HG02938 (cell line): ENCODE results near the gene MTUS2.

Source experiments
- ATAC-seq: cut with Tn5 transposase; IDR thresholded peaks from one replicate; pipeline ENCODE4 v1.9.1; 2021; ENCODE audit warnings: mild to moderate bottlenecking, moderate library complexity; ENCODE audit not compliant: unreplicated experiment

Gene MTUS2

DNA sequence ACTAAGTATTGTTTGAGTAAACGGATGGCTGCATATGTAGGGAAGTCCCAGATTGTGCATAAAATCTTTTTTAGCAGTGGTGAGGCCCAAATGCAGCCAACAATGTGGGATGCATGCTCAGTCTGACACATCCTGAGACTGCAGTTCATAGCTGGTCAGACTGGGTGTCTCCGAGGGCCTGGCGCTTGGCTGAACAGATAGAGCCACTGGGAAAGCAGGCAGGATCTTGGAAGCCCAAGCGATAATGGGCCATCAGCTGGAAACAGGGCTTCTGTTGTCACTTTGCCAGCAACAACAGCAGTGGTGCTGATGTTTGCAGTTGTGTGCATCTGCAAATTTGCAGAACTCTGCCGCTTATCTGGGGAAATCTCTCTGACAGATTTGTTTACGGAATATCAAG lies 36.1 kb downstream of the MTUS2 start:
- ATAC-seq = no peak

DNA sequence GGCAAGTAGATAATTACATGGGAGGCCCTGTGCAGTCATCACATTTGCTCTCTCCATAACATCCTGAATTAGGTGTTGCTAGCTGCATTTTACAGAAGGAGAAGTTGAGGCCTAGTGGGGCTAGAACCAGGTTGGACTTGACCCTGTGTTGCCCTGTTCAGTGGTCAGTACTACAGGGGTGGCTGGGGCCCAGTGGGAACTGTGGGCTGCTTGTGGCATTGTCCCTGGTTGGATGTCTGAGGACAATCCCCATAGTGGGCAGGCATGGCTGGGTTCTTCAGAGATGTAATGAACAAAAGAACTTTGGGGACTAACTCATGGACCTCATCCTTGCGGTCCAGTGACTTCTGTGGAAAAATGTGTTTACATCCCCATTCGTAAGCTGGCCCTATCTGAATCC lies 38.9 kb downstream of the MTUS2 start:
- no peak for ATAC-seq

DNA sequence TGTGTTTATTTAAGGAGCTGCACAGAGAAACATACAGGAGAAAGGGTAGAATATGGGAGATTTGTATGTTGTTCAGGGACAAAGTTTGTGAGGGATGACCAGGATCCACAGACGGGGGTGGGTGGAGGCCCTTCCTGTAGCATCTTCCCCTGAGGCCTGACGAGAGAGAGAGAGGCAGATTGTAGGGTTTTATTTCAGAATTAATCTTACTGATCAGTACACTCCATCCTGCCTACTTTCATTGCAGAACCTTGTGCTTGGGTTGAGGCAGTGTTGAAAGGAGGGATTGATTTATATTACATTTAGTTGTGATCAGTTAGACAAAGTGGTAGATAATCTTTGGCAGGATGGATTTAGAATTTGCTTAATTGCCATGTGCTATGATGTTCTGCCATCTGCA lies 39.6 kb downstream of the MTUS2 start:
- no peak for ATAC-seq

DNA sequence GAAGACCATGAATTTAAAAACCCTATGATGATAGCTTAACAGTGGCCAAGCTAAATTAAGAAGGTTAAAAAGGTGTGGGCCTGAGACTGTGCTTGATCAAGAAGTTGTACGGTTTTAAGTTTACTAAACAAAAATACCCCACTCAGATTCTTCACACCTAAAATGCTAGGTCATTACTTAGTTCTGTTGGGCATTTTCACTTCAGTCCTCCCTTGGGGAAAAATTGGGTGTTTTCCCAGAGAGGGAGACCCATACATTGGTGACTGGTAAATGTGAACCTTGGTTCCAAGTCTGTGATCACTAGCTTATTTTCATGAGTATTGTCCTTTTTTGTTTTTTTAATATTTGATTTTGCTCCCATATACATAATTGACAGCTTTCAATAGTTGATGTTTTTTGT lies 44.4 kb downstream of the MTUS2 start:
- no peak for ATAC-seq

DNA sequence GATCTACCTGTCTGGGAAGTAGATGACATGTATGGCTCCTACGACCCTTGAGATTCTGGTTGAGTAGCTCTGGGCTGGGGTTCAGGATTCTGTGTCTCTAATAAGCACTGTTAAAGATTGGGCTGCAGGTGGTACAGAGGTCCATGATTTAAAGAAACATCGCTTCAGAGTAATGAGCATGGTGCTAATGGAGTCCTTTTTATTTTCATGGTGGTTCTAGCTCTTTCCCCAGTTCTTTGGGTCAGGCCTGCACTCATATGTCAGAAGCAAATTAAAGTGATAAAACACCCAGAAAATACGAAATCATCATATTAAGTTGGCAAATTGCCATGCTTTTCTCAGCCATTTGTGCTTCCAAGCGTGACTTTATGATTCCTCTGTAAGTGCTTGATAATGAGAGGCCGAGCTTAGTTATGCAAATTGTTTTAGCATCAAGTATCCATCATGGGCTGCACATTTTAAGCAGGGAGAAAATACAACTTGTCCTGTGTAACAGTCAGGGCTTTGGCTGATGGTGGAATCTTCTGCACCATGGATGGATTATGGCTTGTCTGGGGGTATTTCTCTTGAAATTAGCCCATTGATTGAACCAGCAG lies 45.1 kb downstream of the MTUS2 start:
- ATAC-seq = no peak

DNA sequence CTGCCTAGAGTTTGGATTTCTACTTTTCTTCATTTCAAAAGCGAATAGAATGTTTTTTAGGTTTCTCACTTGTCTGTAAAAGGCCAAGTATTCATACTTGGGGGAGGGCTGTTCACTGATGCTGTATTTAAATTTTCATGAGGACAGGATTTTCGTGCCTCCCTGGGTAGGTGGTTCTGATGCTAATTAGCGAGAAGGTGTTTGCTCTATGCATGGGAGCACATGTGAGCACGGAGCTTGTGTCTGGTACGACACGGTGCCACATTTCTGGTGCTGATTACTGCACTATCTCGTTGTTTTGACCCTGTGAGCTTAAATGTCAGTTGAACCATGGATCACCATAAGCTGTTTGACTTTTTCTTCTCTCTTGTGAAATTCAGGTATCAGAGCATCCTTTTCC lies 45.8 kb downstream of the MTUS2 start:
- ATAC-seq = no peak

DNA sequence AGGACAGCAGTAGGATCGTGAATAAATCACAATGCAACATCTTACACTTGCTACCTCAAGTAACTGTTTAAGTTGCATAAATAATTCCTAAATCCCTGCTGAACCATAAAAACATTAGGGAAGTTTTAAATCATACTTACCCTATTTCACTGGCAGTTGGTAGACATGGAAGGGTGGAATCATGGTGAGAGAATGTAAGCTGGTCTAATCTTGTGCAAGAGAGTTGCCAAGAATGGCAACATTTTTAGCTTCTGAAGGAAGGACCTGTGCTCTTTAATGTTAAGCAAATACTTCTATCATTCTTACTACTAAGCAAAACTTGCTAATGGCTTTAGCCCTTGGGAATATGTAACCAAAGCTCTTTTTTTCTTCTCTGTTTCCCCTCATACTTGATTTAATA lies 46.8 kb downstream of the MTUS2 start:
- ATAC-seq = no peak

DNA sequence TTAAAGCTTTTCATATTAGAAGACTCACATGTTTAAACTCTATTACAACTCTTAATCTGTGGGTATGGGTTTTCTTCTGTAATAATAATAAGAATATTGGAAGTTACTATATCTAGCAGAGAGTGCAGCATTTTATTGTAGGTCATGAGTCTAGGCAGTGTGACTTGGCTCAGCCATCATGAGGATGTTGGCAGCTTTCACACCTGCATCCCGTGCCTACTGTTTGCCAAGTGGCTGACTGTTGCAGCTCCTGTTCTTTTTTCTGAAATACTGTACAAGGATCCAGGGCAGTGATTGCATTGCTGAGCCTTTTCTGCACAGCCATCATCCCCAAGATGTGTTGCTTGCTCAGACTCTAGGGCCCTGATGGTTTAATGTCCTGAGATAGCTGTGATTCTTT lies 47.4 kb downstream of the MTUS2 start:
- no peak for ATAC-seq

DNA sequence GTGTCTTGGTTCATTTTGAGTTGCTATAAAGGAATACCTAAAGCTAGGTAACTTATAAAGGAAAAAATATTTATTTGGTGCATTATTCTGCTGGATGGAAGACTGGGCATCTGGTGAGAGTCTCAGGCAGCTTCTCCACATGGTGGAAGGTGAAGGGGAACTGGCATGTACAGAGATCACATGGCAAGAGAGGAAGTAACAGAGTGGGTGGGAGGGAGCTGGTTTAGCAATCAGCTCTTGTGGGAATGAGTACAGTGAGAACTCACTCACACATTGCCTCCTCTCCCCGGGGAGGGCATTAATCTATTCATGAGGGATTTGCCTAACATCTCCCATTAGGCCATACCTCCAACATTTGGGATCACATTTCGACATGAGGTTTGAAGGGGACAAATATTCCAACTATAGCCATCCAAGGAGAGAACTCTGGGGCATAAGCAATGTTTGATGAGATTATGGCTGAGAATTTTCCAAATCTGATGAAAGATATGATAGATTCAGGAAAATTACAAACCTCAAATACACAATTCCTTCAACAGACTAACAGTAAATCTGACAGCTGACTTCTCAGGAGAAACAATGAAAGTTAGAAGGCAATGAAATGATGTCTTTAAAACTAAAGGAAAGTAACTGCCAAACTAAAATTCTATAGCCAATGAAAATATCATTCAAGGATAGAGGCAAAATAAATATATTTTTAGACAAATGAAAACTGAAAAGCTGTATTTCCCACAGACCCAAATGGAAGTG lies 52.5 kb downstream of the MTUS2 start:
- ATAC-seq = no peak

DNA sequence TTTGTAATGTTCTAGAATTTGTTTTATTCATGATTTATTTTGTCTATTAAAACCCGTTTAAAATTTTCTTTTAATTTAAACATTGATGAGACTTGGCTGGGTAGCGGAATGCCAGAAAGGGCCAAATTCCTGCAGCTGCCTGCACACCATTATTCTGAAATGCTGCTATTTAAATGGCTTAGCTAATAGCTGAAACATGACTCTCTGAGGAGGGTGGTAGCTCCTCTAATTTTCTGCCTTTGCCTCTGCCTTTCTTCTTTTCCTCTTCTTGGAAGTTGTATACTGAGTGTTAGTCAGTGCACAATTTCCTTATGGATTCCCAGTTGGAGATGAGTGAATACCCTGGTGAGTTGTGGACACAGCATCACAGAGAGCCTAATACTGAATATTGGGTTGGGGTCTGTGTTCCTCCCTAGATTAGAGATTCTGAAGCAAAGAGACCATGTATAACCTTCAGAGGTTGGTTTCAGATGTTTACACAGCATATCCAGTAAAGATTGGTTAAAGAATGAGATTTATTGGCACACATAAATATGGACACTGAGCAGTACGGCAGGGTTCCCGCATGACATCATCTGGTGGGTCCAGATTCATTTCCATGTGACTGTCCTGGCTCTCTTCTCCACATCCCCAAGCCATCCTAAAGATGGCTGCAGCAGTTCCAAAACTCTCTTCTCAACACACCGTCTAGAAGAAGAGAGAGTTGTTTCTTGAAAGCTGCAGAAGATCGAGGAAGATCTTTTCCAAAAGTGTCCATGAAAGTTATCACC lies 55.9 kb downstream of the MTUS2 start:
- ATAC-seq = no peak

DNA sequence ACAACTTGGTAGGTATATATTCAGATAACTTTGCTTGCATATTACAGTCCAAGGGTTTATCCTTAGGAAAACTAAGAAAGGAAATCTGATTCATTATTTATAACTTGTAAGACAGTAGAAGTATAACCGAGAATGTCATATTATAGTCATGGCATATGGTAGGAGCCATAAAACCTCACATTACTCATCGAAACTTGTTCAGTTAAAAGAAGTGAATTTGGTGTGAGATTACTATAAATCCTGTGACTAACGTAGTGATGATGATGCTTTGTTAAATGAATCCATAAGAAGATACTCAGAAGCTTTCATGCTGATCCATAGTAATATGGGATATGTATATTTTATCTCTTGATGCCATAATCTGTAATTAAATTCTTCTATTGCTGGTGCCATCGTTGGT lies 57.3 kb downstream of the MTUS2 start:
- no peak for ATAC-seq

DNA sequence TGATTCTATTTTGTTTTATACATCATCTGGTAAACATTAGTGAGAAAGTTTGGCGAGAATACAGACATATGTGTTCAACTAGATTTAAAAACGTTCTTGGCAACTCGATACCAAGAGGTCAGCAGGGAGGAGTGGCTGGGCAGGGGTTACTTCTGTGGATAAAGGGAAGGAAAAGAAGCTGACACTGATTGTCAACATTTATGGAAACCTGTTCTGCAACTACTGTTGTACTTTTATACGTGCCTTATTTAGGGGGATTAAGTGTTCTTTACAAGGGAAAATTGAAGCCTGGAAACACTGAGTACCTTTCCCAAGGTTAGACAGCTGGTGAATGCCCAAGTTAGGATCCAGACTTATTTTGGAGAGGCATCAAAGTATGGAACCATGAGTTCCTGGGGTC lies 65.0 kb downstream of the MTUS2 start:
- no peak for ATAC-seq

DNA sequence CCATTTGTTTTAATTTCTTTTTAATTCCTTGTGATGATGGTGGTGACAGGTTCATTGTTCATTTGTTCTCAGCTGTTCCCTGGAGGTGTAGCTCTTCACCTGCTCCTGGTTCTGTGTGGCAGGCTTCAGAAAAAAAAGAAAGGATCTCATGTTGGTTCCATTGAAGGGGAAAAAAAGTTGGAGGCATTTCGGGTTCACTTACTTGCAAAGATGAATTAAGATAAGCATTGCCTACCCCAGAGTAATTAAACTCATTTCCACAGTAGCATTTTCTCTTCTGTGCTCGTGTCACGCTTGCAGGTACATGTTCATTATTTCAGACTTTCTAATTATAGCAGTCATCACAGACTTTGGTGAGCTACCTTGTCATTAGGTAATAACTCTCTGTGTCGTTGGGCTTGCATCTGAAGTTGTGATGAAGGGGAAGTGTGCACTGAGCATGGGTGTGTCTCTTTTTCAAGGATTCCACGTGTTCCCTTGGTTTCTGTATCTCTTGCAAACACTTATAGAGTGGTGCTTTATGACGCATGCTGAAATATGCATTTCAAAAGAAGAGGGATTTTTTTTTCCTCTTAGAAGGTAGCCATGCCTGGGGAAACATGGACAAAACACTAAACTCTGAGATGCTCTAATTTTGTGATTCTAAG lies 69.1 kb downstream of the MTUS2 start:
- no peak for ATAC-seq

DNA sequence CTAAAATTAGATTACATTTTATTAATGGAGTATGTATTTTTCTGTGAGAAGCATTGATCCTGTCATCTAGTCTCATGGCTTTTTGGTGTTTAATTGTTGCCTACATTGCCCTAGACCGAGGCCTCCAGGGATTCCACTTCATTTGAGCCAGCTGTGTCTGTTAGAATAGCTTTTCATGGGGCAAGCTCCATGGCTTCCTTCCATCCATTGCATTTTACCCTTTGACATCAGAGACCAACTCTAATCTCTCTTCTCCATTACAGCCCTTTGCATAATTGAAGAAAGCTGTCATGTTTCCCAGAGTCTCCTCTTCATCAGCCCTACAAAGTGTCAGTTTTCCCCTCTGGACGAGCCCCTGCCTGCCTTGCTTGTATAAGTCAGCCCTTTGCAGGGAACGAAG lies 70.6 kb downstream of the MTUS2 start:
- no peak for ATAC-seq

DNA sequence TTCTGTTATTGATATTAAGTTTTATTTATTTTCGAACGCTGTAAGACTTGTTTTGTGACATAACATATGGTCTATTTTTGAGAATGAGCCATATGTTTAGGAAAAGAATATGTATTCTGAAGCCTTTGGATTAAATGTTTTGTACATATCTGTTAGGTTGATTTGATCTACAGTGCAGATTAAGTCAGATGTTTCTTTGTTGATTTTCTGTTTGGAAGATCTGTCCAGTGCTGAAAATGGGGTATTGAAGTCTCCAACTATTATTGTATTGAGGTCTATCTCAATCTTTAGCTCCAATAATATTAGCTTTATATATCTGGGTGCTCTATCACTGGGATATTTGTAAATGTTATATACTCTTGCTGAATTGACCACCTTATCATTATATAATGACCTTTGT lies 97.9 kb downstream of the MTUS2 start:
- ATAC-seq = no peak

DNA sequence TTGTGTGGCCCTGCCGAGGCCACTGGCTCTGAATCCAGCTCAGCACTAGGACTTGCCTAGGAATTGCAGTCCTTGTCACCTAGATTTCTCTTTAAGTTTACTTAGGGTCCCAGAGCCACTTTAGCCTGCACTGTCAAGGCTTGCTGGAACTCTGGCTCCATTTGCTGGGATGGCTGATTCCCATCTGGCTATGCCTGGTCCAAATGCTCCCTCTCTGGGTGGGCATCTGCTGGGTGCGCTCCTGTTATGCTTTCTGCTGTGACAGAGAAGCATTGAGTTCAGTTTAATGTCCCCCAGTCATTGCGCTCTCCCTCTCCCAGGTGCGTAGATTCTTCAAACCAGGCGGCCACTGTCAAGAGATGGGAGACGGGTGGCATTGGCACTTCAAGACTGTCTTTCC lies 102.2 kb downstream of the MTUS2 start:
- no peak for ATAC-seq

DNA sequence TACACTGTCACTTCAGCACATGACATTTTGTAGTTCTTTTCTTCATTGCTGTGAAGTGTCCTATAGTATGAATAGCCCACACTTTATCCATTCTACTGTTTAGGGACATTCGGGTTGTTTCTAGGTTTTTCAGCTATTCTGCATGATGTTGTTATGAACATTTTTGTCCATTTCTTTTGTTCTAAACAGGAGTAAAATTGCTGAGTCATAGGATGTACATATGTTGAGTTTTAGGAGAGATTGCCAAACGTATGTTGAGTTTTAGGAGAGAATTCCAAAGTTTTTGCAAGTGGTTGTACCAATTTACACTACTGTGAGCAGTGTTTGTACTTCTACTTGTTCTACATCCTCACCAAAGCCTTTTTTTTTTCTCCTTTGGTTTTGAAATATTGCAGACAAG lies 115.0 kb downstream of the MTUS2 start:
- no peak for ATAC-seq

DNA sequence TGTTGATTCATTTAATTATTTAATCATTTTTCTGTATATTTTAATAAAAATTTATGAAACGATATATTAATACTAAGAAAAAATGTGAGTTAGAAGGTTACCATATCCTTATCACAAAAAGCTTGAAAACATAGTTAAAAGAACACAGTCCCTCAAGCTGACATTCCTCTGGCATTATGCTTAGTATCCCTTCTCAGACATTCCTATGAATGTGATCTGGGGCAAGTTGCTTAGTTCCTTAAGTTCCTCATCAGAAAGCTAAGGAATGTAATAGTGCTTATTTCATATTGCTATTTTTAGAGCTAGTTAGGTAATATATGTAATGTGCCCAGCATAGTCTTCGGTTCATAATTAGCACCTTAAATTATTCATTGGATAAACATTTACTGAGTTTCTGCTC lies 122.8 kb downstream of the MTUS2 start:
- no peak for ATAC-seq

DNA sequence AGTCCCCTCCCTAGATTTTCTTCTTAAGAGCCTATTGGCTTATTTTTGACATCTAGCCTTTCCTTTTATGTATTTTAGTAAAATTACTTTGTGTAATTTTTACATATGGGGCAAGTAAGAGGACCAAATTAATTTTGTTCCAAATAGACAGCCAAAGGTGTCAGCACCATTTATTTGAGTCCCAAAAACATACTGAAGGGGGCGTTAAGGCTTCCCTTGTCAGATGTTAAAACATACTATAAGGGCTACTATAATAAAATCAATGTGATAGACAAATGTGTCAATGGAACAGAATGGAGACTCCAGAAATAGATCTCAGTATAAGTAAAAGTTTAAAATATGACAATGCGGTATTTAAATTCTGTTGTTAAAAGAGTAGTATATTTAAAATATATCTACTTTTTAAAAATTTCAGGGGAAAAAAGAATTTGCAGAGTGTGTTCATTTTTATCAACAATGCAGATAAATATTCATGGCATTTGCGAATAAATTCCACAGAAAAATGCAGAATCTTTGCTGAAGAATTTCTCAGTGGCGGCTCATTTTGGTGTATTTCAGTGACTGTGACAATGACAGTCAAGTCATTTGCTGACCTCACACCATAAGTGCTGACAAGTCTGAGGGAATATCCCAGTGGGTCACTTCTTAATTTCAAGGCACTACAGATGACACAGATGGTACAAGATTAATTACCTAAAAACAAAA lies 133.7 kb downstream of the MTUS2 start:
- ATAC-seq = no peak

DNA sequence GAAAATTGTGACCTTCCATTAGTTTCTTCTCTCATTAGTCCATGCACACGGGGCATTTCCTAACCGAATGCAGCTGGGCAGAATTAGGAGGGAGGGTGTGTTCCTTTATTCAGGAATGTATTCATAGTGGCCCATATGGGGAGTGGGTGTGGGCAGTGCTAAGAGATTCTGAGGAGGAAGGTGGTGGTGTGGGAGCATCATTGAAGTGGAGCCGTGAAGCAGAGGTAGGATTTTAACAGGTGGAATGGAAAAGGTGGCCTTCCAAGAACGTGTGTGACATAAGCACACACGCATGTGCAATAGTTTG lies 134.2 kb downstream of the MTUS2 start:
- no peak for ATAC-seq

DNA sequence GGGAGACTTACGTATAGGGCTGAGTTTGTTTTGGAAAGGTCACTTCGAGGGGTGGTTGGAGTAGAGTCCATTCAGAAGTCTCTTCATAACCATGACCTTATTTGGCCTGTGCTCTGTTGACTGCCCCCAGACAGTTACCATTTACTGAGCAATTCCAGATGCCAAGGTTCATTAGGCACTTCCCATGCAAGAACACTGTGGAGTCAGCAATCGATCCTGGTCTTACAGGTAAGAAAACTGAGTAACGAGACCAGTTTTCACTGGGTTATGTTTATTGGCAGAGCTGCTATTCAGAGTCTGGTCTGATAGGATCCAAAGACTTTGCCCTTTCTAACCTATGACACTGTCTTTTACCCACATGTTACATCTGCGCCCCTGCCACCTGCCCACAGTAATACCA lies 134.7 kb downstream of the MTUS2 start:
- ATAC-seq = no peak
